ENCODE results near the gene HYAL3.
"Not testable (repeated sequence)": the region's sequence is repeated elsewhere in the genome, so short reads cannot be mapped to it uniquely, and the experiment has no call there.

HYAL3 gene

GRCh38 chr3:50264964-50265485 is 34.2 kb downstream of the HYAL3 start:
- Histone ChIP-seq H3K27ac (peak overlapping the region; percentile 97 to 99), H3K4me3 (peak overlapping the region; percentile 26)
- DNase-seq (ENCODE audit: low spot score), result no peak
- TF ChIP-seq CTCF (IDR thresholded peaks at IDR 0.05), result no peak

- Histone ChIP-seq H3K4me3 (peak overlapping the region; percentile 41), H3K27ac (peak overlapping the region; percentile 97 to 99)
- DNase-seq (ENCODE audit: low spot score), result peak; percentile 96
- TF ChIP-seq CTCF (IDR thresholded peaks at IDR 0.05), result no peak
Measured at GRCh38 chr3:50264383-50264963, 34.7 kb downstream of the HYAL3 start.

GRCh38 chr3:50263478-50264382 is 35.5 kb downstream of the HYAL3 start:
- DNase-seq (ENCODE audit: low spot score), result no peak
- peak overlapping the region; percentile 41 for H3K4me3 ChIP-seq
- H3K27ac ChIP-seq, result peak overlapping the region; percentile 97 to 99
- TF ChIP-seq CTCF (IDR thresholded peaks at IDR 0.05), result no peak

DNA sequence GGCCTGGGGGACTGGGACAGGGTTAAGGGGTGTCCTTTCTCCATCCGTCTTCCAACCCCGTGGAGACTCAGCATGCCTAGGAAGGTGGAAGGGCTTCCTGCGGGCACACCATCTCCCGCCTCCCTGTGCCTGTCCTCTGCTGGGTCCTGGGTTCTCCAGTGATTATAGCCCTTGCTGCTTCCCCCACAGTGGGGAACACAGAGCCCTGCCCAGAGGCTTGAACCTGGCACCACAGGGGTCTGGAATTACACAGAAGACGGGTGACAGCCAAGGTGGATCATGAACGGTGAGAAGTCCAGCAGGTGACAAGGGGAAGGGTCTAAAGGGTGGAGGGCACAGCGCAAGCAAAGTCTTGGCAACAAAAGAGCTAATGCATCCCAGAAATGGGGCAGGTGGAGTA is 36.4 kb downstream of the HYAL3 start:
- DNase-seq (ENCODE audit: low spot score), result no peak
- Histone ChIP-seq H3K27ac (peak overlapping the region; percentile 97 to 99), H3K4me3 (no peak overlapping the region)
- no peak for TF ChIP-seq CTCF (IDR thresholded peaks at IDR 0.05)

- H3K27ac ChIP-seq, result peak overlapping the region; percentile 97 to 99
- DNase-seq (ENCODE audit: low spot score); H3K4me3 ChIP-seq: not testable (repeated sequence)
Measured at GRCh38 chr3:50262200-50262599, 37.0 kb downstream of the HYAL3 start.

DNA sequence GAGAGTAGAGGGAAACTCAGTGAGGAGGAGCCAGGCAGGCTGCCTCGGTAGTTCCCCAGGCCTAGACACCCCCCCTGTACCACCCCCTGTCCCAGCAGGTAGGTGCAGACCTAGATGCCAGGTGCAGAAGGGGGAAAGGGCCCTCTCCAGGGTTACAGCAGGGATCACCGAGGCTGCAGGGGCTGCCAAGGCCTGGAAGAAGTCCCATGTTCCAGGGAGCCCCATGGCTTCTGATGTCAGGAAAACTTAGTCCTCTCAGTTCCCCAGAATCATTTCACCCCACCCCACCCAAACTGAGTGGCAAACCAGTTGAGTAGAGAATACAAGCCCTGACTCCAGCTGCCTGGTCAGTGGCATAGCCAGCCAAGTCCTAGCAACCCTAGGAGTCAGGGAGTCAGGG is 37.7 kb downstream of the HYAL3 start:
- DNase-seq (ENCODE audit: low spot score), result no peak
- no peak overlapping the region for H3K4me3 ChIP-seq
- TF ChIP-seq CTCF (IDR thresholded peaks at IDR 0.05), result no peak
- H3K27ac ChIP-seq, result peak overlapping the region; percentile 96 to 98

DNA sequence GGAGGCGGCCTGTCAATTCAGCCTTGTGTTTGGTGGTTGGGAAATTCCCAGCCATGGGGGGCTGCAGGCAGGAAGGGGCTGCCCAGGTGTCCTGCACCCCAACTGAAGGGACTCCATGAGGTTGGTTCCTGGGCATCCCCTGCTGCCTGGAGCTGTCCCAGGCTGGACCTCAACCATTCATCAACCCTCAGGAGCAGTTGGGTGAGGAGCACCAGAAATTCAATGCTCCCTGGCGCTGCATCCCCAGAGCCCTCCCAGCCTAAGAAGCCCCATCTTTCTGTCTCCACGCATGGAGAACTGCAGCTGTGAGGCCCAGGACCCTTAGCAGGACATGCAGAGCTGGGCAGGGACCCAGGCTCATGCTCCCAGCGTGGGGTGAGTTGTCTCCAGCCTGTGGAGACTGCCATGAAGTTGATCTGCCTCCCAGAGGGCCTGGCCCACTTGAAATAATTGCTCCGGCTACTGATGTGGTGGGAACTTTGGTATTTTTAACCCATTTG is 38.2 kb downstream of the HYAL3 start:
- peak overlapping the region; percentile 96 to 98 for H3K27ac ChIP-seq
- no peak for TF ChIP-seq CTCF (IDR thresholded peaks at IDR 0.05)
- no peak for DNase-seq (ENCODE audit: low spot score)
- H3K4me3 ChIP-seq, result peak overlapping the region; percentile 72
